CD4-positive, alpha-beta T cell treated with Interleukin-15 for 4 hours (primary cell): Measurements from ENCODE around the gene KLHDC2.
"Not testable (repeated sequence)": the region's sequence is repeated elsewhere in the genome, so short reads cannot be mapped to it uniquely, and the experiment has no call there.

ENCODE experiments used
- DNase-seq: peaks from one replicate; pipeline ENCODE4 v3.0.0-alpha.2; 2020; ENCODE audit warnings: low spot score

The KLHDC2 gene

DNA sequence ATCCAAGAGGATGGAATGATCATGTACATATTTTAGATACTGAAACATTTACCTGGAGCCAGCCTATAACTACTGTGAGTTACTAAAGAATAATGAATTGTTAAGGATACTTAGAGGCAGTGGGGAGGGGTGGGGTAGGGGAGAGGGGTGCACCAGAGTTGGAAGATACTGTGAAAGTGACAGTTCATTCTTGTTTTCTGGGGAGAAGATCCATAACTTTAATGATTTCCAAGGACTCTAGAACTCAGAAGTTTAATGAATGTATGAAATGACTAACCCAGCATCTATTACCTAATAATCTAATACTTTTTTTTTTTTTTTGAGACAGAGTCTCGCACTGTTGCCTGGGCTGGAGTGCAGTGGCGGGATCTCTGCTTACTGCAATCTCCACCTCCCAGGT lies 10.5 kb downstream of the KLHDC2 start:
- DNase-seq = no peak

GRCh38 chr14:49781040-49781439 lies 13.1 kb downstream of the KLHDC2 start:
- DNase-seq = not testable (repeated sequence)

DNA sequence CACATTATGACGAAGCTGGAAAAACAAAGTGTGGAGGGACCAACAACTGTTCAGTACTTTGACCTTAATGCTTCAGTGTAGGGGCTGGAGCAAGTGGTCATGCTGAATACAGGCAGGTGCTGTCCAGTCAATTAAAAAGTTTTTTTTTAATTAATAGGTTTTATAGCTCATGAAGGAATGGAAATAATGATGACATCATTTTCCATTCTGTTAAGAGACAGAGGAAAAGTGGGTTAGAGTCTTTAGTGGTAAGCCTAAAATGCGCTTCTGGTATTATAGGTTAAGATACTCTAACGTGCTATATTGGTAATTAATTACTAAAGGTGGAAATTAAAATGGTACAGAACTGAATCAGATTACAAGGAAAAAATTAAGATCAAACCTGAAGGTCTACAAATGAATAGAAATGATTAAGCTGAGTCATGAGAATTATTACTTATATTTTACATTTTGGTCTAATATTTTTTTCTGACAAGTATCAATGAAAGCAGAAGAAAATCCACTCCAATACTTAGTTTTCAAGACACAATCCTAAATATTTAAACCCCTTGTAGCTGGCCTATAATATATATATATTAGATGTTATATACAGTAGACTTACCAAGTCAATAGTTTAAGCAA lies 15.6 kb downstream of the KLHDC2 start:
- no peak for DNase-seq

DNA sequence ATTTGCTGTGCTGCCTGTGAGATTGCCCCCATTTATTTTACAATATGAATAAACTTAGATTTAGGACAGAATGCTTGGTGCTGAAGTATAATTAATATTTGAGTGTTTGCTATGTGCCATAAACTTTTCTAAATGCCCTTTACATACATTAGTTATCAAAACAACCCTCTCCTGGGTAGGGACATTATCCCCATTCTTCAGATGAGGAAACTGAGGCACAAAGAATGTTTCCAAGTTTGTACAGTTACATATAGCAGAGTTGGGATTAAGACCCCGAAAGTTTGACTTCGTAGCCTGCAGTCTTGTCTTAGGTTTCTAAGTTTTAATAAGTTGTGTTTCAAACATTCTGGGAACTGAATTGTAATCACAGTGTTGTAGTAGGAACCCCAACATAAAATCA lies 18.4 kb downstream of the KLHDC2 start:
- DNase-seq = no peak

DNA sequence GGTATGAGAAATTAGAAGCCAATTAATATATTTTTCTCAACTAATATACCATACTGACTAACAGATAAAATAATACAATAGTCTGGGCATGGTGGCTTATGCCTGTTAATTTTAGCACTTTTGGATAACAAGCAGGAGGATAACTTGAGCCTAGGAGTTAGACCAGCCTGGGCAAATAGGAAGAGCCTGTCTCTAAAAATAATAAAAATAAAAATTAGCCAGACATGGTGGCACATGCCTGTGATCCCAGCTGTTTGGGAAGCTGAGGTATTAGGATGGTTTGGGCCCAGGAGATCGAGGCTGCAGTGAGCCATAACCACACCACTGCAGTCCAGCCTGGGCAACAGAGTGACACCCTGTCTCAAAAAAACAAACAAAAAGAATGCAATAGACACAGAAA lies 24.7 kb downstream of the KLHDC2 start:
- no peak for DNase-seq

- DNase-seq = no peak
These were observed 28.1 kb downstream of the KLHDC2 start for GRCh38 chr14:49796025-49796424.

GRCh38 chr14:49808780-49809179 lies 40.8 kb downstream of the KLHDC2 start:
- no peak for DNase-seq

DNA sequence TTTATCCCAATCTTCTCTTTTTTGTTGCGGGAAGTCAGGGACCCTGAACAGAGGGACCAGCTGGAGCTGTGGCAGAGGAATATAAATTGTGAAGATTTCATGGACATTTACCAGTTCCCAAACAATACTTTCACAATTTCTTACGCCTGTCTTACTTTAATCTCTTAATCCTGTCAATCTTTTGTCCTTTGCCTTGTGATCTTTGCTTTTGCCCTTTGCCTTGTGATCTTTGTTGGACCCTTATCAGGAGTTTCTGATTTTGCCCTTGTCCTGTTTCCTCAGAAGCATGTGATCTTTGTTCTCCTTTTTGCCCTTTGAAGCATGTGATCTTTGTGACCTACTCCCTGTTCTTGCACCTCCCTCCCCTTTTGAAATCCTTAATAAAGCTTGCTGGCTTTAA lies 48.2 kb downstream of the KLHDC2 start:
- DNase-seq = not testable (repeated sequence)

- no peak for DNase-seq
These were observed 48.9 kb downstream of the KLHDC2 start for GRCh38 chr14:49816844-49817243.

DNA sequence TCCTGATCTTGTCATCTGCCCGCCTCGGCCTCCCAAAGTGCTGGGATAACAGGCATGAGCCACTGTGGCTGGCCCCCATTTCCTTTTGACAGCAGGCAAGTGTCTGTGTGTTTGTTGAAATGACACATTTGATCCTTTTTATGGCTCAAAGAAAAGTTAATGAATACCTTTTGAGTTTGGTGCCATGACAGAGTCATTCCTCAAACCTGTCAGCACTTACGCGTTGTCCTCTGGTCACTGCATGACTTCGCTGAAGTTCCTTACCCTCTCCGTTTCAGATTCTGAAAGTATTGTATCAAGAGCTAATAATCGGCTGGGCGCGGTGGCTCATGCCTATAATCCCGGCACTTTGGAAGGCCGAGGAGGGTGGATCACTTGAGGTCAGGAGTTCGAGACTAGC lies 52.2 kb downstream of the KLHDC2 start:
- no peak for DNase-seq

DNA sequence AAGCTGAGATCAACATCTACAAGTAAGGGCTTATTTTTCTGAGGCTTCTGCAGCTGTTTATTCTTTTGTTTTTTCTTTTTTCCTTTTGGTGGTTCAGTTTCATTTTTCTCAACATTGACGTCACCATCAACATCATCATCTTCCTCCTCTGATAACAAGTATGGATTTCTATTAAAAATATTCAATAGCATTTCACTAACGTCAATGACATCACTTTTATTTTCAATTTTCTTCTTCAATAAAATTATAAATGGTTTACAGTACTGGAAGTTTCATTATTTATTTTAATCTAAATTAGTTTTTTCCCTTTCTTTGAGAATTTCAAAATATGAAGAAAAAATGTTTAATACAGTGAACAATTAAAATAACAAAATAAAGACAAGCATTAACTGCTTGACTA lies 60.7 kb downstream of the KLHDC2 start:
- no peak for DNase-seq
